ENCODE measurements around the gene NANOGP8.

The NANOGP8 gene

DNA sequence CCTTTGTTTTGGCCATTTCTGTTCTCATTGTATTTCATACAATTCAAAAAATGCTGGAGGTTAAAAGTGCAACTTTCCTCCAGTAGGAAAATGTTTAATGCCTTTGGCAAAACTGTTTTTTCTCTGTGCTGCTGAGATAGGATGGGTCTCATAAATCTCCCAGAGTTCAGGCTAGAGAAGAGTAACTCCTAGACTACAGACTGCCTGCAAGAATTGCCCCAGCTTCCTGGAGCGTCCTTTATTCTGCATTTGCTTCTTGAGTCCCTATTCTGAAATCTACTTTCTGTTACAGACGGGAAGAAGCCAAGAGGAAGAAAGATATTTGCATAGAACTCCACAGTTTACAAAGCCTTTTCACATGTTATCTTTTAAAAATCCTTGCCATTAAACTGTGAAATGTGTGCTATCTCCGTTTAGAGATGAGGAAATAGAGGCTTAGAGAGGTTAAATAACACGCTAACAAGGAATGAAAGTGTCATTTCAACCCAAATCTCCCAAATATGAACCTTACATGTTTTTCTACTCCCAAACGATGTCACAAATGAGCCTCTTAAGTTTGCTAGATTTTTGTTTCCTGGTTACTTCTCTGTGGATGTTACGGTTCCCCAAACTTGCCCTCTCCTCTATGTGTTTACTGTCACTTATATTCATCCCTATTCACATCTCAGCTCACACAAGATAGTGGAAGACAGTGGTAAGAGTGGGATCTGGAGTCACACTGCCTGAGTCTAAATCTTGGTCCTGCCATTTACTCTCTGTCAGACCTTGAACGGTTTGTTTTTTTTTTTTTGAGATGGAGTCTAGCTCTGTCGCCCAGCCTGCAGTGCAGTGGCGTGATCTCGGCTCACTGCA lies 17.4 kb downstream of the NANOGP8 start:
- DNase-seq (ENCODE audit: low read depth), result peak; percentile 8
- TF ChIP-seq, protein P1, sequence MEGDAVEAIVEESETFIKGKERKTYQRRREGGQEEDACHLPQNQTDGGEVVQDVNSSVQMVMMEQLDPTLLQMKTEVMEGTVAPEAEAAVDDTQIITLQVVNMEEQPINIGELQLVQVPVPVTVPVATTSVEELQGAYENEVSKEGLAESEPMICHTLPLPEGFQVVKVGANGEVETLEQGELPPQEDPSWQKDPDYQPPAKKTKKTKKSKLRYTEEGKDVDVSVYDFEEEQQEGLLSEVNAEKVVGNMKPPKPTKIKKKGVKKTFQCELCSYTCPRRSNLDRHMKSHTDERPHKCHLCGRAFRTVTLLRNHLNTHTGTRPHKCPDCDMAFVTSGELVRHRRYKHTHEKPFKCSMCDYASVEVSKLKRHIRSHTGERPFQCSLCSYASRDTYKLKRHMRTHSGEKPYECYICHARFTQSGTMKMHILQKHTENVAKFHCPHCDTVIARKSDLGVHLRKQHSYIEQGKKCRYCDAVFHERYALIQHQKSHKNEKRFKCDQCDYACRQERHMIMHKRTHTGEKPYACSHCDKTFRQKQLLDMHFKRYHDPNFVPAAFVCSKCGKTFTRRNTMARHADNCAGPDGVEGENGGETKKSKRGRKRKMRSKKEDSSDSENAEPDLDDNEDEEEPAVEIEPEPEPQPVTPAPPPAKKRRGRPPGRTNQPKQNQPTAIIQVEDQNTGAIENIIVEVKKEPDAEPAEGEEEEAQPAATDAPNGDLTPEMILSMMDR (conservative IDR thresholded peaks at IDR 0.05; ENCODE audit: low read depth, low read length), result no peak

DNA sequence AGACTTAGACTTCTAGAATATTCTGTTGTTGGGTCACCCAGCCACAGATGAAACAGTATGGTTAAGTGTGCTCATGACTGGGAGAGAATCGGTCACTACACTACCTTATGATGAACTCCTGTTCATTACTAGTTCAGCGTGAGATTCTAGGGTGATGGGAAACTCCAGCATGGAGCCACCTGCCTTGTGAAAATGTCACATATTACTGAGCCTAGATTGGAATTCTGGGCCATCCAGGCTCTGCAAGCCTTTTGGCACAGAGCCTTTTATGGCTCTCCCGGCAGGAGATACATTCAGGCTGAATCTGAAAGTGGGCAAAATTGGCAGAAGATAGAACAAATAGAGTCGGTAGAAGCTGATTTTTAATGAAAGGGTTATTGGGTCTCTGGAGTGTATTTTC lies 19.0 kb downstream of the NANOGP8 start:
- TF ChIP-seq, protein P1 (conservative IDR thresholded peaks at IDR 0.05; ENCODE audit: low read depth, low read length), result no peak
- DNase-seq (ENCODE audit: low read depth), result no peak

More for the DNA sequence above, 17.4 kb downstream of the NANOGP8 start:
- no peak overlapping the region for H3K4me3 ChIP-seq (ENCODE audit: low read depth, low read length)

DNA sequence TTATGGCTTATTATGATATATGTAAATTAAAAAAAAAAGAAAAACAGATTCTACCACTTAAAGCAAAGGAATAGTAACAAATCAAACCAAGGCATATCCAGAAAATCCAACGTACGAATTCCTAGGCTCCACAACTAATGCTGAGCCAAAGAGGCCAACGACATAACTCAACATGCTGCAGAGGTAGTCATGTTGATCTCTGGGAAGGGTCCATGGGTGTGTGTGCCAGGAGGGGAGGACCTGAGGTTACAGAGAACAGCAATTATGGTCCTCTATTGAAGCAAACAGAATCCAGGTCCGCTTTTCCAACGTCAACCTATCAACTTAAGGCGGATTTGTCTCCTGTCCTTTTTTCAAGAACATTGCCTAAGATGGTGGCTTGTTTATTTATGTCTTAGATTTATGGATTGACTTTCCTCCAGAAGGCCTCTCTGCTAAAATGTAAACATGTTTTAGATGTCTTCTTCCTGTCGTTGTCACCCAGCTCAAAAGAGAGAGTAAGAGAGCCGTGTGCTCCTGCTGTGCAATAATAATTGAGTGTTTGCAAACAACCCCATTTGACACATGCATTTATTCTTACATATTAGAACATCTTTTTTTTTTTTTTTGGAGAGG lies 20.4 kb downstream of the NANOGP8 start:
- TF ChIP-seq, protein P1 (conservative IDR thresholded peaks at IDR 0.05; ENCODE audit: low read depth, low read length), result no peak
- H3K4me3 ChIP-seq (ENCODE audit: low read depth, low read length), result no peak overlapping the region
- DNase-seq (ENCODE audit: low read depth), result no peak

More for the DNA sequence above, 19.0 kb downstream of the NANOGP8 start:
- no peak overlapping the region for H3K4me3 ChIP-seq (ENCODE audit: low read depth, low read length)

DNA sequence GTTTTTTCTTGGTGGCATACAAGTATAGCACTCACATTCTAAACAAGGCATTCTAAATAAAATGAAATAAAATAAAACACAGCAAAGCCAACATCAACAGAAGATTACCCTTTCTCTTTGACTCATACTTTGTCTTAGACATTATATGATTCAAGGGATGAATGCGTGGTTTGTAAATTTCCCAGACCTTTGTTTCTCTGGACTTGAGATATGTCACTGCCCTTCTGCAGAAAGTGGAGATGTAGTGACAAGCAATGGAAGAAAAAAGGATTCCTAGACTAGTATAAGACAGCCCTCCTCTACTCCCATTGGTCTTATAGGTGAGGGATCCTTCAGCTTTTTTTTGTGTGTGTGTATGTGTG lies 22.4 kb downstream of the NANOGP8 start:
- no peak for DNase-seq (ENCODE audit: low read depth)
- TF ChIP-seq, protein P1 (conservative IDR thresholded peaks at IDR 0.05; ENCODE audit: low read depth, low read length), result no peak
- H3K4me3 ChIP-seq (ENCODE audit: low read depth, low read length), result no peak overlapping the region

DNA sequence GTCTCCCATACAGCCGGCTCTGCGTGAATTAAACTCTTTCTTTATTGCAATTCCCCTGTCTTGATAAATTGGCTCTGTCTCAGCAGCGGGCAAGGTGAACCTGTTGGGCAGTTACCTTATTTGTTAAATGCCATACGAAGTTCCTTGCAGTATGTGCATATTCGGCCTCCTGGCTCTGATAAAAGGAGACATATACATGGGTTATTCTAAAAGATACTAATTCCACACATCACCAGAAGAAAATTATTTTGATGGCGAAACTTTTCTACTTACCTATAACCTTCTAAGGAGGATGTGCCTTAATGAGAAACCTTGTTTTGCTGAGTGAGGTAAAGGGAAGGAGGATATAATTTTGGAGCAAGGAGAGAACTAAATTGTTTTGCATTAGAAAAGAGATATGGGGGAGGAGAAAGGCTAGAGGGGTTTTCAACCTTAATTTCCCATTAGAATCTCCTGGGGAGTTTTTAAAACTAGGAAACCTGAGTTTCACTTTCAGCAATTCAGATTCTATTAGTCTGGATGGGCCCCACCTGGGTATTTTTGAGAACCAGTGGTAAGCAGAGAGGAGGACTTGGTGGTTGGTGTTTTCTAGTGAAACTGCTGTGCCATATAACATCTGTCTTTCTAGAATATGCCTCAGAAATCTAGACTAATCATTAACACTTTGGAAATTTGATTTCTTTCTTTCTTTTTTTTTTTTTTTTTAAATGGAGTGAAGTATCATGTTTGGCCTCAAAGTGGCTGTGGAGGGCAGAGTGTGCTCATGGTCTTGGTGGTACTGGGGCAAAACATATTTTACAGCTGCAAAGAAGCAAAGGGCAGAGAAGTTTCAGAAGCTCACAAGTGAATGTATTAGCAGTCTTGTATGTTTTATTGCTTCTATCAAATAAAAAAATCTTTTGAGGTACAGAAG lies 23.0 kb downstream of the NANOGP8 start:
- TF ChIP-seq, protein P1 (conservative IDR thresholded peaks at IDR 0.05; ENCODE audit: low read depth, low read length), result no peak
- no peak for DNase-seq (ENCODE audit: low read depth)
- H3K4me3 ChIP-seq (ENCODE audit: low read depth, low read length), result no peak overlapping the region

DNA sequence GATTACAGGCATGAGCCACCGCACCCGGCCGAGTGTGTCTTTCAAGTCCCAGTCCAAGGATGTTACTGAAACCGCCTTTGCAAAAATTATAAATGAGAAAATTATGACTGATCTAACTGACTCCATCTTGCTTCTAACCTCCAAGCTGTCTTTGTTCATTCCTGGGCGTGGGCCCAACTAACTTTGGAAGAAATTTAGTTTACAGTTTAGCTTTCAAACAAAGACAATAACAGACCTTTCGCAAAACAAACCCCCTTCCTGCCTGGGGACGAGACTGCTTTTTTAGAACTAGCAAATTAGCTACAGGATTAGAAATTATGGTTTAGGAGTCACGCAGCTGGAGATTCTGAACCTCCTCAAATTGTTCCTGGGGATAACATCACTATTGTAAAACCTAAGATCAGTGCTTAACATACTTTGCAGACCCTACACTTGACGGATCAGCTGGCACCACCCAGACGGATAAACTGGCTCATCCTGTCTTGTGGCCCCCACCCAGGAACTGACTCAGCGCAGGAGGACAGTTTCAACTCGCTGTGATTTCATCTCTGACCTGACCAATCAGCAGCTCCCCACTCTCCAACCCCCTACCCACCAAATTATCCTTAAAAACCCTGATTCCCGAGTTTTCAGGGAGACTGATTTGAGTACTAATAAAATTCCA lies 23.8 kb downstream of the NANOGP8 start:
- no peak for DNase-seq (ENCODE audit: low read depth)
- H3K4me3 ChIP-seq (ENCODE audit: low read depth, low read length), result no peak overlapping the region
- TF ChIP-seq, protein P1 (conservative IDR thresholded peaks at IDR 0.05; ENCODE audit: low read depth, low read length), result no peak

Data from choroid plexus epithelial cell (primary cell).